H1 (cell line): ENCODE results near the gene ARHGEF40.

Source experiments
- BCL11A ChIP-seq, 2 experiments: IDR thresholded peaks; one replicate each; pipeline ENCODE4 v1.6.1; 2011; ENCODE audit warnings: low read depth in 2 of 2, low read length in 2 of 2, mild to moderate bottlenecking in 2 of 2
- CEBPB ChIP-seq: IDR thresholded peaks from 2 replicates; pipeline ENCODE4 v1.6.1; 2012; ENCODE audit warnings: low read depth, low read length
- EGR1 ChIP-seq: IDR thresholded peaks from 2 replicates; pipeline ENCODE4 v1.6.1; 2011; ENCODE audit warnings: low read depth, low read length, borderline replicate concordance
- EP300 ChIP-seq, 2 experiments: IDR thresholded peaks; 1 replicate in 1 of 2; 2 replicates in 1 of 2; pipeline ENCODE4 v1.6.1; 2011 to 2012; ENCODE audit warnings: low read depth in 2 of 2, low read length in 2 of 2, mild to moderate bottlenecking in 2 of 2, borderline replicate concordance in 1 of 2, inconsistent platforms in 1 of 2, moderate library complexity in 1 of 2
- EZH2 ChIP-seq: fragments of 200-600 bp; sonication (generic); IDR thresholded peaks from 2 replicates; pipeline ENCODE4 v1.7.1; 2012; ENCODE audit warnings: low read depth, mild to moderate bottlenecking, moderate library complexity, low read length, inconsistent platforms; ENCODE audit not compliant: severe bottlenecking
- HDAC6 ChIP-seq: IDR thresholded peaks from one replicate; pipeline ENCODE4 v1.7.1; 2012; ENCODE audit warnings: low read depth, mild to moderate bottlenecking, inconsistent platforms, low read length, moderate library complexity
- POLR2A ChIP-seq, 2 experiments: IDR thresholded peaks; 1 replicate in 1 of 2; 2 replicates in 1 of 2; pipeline ENCODE4 v1.6.1; 2011; ENCODE audit warnings: low read depth in 2 of 2, low read length in 2 of 2, mild to moderate bottlenecking in 2 of 2; ENCODE audit errors: control extremely low read depth in 1 of 2
- POLR2AphosphoS5 ChIP-seq: IDR thresholded peaks from 2 replicates; pipeline ENCODE4 v1.6.1; 2011; ENCODE audit warnings: low read depth, low read length
- SIX5 ChIP-seq: IDR thresholded peaks from 2 replicates; pipeline ENCODE4 v1.6.1; 2011; ENCODE audit warnings: mild to moderate bottlenecking, low read depth, low read length
- SP1 ChIP-seq: IDR thresholded peaks from 2 replicates; pipeline ENCODE4 v1.6.1; 2011; ENCODE audit warnings: low read depth, low read length
- SUZ12 ChIP-seq: fragments of 200-600 bp; sonication (generic); IDR thresholded peaks from 2 replicates; pipeline ENCODE4 v1.6.1; 2012; ENCODE audit warnings: mild to moderate bottlenecking, inconsistent platforms, low read length, moderate library complexity, mixed read lengths
- TAF1 ChIP-seq: IDR thresholded peaks from 2 replicates; pipeline ENCODE4 v1.6.1; 2011; ENCODE audit warnings: mild to moderate bottlenecking, low read depth, low read length
- TF ChIP-seq, protein P1 (sequence below), 3 experiments: IDR thresholded peaks; 1 replicate in 2 of 3; 2 replicates in 1 of 3; pipeline versions ENCODE4 v1.5.1 to v1.6.1; 2011; ENCODE audit warnings: low read length in 3 of 3, mild to moderate bottlenecking in 3 of 3, inconsistent platforms in 2 of 3, low read depth in 1 of 3, moderate library complexity in 1 of 3; ENCODE audit not compliant: insufficient read depth in 1 of 3; ENCODE audit errors: control extremely low read depth in 1 of 3

DNA sequence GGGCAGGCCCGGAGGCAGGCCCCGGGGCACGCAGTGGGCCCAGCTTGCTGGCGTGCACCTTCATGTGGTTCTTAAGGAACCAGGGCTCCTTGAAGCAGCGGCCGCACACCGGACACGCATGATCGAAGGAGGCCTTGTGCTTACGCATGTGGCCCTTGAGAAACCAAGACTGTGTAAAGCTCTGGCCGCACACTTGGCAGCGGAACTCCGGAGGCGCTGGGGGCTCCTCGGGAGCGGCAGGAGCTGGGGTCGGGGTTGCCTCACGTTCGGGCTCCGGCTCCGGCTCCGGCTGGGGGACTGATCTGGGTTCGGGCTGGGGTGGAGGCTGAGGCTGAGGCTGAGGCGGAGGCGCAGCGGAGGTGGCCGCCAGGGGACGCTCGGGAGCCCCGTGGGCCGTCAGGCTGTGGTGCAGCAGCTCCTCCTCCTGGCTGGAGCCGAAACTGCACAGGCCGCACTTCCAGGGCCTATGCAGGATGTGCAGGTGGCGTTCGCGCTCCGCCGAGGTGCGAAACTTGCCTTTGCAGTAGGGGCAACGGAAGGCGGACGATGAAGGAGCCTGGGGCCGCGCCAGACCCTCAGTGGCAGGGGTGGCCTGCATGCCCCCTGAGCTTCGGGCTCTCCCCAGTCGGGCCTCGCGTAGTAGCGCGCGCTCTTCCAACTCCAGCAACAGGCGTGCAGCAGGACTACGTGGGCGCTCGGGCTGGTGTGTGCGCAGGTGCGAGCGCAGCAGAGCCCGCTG, 22.3 kb downstream of the ARHGEF40 start:
- no peak for TF ChIP-seq EZH2
- no peak for TF ChIP-seq CEBPB
- TF ChIP-seq POLR2AphosphoS5 = peak; percentile 95
- no peak for TF ChIP-seq HDAC6
- TF ChIP-seq TAF1 = 0 out of 2 replicates have a peak, but pooled peaks have one; percentile 31
- peak in 1 of 2 experiments; percentile 68; a peak in 1 of 3 replicates for TF ChIP-seq POLR2A (IDR thresholded peaks at IDR 0.05; ENCODE audit: control extremely low read depth in 1 of 2, low read depth in 2 of 2, low read length in 2 of 2)
- TF ChIP-seq EP300 (IDR thresholded peaks at IDR 0.05; ENCODE audit: borderline replicate concordance in 1 of 2, low read depth in 2 of 2, low read length in 2 of 2) = peak in 1 of 2 experiments; percentile 63; a peak in 1 of 3 replicates
- TF ChIP-seq BCL11A (IDR thresholded peaks at IDR 0.05; ENCODE audit: low read depth in 2 of 2, low read length in 2 of 2) = no peak
- TF ChIP-seq SP1 = 0 out of 2 replicates have a peak, but pooled peaks have one; percentile 52
- TF ChIP-seq SUZ12 = no peak
- TF ChIP-seq, protein P1, sequence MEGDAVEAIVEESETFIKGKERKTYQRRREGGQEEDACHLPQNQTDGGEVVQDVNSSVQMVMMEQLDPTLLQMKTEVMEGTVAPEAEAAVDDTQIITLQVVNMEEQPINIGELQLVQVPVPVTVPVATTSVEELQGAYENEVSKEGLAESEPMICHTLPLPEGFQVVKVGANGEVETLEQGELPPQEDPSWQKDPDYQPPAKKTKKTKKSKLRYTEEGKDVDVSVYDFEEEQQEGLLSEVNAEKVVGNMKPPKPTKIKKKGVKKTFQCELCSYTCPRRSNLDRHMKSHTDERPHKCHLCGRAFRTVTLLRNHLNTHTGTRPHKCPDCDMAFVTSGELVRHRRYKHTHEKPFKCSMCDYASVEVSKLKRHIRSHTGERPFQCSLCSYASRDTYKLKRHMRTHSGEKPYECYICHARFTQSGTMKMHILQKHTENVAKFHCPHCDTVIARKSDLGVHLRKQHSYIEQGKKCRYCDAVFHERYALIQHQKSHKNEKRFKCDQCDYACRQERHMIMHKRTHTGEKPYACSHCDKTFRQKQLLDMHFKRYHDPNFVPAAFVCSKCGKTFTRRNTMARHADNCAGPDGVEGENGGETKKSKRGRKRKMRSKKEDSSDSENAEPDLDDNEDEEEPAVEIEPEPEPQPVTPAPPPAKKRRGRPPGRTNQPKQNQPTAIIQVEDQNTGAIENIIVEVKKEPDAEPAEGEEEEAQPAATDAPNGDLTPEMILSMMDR (IDR thresholded peaks at IDR 0.05; ENCODE audit: control extremely low read depth in 1 of 3, insufficient read depth in 1 of 3, low read depth in 1 of 3, low read length in 3 of 3) = peak; percentile 100
- no peak for TF ChIP-seq SIX5
- 0 out of 2 replicates have a peak, but pooled peaks have one; percentile 52 for TF ChIP-seq EGR1
